GM08714 (cell line): ENCODE data around the gene IFNLR1.

Source experiments
- H3K4me3 ChIP-seq: fragments of 200-500 bp; sonication (Bioruptor generic); 2 replicates; pipeline ENCODE4 v1.5.1; 2014; ENCODE audit warnings: mild to moderate bottlenecking, low read length, inconsistent platforms
- ZNF274 ChIP-seq: IDR thresholded peaks from 2 replicates; pipeline ENCODE4 v1.6.1; 2012; ENCODE audit warnings: mild to moderate bottlenecking, low read depth, low read length

The IFNLR1 gene

GRCh38 chr1:24139841-24140425, 47.2 kb downstream of the IFNLR1 start:
- no peak overlapping the region for H3K4me3 ChIP-seq
- no peak for TF ChIP-seq ZNF274

DNA sequence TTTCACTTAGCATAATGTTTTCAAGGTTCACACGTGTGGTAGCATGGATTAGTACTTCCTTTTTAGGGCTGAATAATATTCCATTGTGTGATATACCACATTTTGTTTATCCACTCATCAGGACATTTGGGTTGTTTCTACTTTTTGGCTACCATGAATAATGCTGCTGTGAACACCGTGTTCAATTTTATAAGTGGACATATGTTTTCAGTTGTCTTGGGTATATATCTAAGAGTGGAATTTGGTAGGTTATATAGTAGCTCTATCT, 47.9 kb downstream of the IFNLR1 start:
- no peak for TF ChIP-seq ZNF274
- no peak overlapping the region for H3K4me3 ChIP-seq

DNA sequence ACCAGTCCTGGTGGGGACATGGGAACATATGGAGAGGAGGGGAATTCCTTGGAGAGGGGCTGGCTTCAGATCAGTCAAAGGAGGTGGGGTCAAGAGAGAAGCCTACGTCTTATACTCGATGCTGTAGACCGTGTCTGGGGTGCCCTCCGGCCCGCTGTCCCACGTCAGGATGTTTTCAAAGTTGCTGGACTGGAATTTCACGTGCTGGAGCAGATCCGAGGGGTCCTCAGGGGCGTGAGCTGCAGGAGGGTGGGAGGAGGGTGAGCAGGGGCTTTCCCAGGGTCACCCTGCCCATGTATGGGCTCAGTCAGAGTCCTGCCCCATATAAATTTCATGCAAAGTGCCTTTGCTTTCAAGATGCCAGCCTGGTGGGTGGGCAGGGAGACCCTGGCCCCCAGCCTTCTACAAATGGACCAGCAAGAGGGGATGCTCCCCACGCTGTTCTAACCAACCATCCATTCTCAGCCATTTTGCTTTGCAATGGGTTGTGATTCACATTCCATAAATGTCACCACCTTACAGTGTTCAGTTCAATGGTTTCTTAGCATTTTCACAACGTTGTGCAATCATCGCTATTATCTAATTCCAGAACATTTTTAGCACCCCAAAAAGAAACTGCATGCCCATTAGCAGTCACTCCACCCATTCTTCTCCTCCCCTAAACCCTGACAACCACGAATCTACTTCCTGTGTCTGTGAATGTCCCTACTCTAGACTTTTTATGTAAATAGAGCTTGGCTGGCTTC, 48.4 kb downstream of the IFNLR1 start:
- no peak overlapping the region for H3K4me3 ChIP-seq
- TF ChIP-seq ZNF274 = no peak

DNA sequence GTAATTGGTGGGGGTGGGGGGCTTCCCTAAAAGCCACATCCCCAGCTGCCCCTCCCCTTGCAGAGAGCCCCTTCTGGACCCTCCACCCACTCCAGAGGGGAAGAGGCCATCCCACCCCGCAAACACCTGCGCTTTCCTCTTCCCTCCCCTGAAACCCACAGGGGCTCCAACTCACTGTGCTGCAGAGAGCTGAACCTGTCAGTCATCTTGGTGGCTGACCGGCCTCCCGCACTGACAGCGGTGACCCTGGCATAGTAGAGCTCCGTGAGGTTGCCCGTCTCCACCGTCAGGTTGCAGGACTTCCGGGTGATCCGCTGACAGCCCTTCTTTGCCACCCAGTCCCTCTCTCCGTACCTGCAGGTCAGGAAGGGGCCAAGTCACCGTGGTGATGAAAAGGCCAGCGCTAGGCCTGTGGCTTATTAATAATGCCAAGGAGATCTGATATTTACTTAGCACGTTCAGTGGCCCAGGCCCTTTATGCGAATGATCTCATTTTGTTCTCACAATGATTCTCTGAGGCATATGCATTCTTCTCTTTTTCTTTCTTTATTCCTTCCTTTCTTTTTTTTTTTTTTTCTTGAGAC, 50.0 kb downstream of the IFNLR1 start:
- TF ChIP-seq ZNF274 = no peak
- no peak overlapping the region for H3K4me3 ChIP-seq

DNA sequence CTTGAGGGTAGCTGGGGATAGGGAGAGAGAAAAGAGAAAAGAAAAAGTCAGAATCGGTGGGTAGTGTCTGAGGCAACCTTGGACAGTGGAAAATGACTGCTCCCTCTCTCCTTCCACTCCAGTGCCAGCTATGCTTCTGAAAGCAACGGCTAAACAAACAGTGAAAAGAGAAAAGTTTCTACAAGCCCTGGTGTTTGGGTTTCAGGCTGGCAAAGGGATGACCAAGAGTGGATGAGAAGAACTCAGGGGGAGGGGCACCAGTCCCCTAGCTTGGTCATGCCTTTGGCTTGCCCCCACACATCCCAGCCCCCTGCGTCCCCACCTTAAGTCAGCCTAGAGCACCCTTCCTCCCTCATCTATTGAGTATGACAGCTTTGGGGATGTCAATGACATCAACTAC, 52.7 kb downstream of the IFNLR1 start:
- H3K4me3 ChIP-seq = no peak overlapping the region
- no peak for TF ChIP-seq ZNF274

- TF ChIP-seq ZNF274 = no peak
- no peak overlapping the region for H3K4me3 ChIP-seq
These were observed 53.3 kb downstream of the IFNLR1 start for GRCh38 chr1:24133819-24134218.

DNA sequence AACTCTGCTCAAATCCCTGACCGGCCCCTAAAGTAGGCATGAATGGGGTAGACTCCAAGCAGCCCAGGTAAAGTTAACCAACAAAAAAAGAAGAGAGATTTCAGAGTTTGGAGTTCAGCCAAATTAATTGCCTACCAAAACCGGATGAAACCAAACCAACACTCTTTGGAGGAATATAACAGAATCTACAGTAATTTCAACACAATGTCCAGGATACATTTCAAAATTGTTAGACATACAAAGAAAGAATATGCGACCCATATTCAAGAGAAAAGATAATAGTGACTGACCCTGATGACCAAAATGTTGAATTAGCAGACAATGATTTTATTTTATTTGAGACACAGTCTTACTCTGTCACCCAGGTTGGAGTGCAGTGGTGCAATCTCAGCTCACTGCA, 56.7 kb downstream of the IFNLR1 start:
- no peak for TF ChIP-seq ZNF274
- no peak overlapping the region for H3K4me3 ChIP-seq

GRCh38 chr1:24127801-24128363, 59.2 kb downstream of the IFNLR1 start:
- no peak overlapping the region for H3K4me3 ChIP-seq
- TF ChIP-seq ZNF274 = no peak

DNA sequence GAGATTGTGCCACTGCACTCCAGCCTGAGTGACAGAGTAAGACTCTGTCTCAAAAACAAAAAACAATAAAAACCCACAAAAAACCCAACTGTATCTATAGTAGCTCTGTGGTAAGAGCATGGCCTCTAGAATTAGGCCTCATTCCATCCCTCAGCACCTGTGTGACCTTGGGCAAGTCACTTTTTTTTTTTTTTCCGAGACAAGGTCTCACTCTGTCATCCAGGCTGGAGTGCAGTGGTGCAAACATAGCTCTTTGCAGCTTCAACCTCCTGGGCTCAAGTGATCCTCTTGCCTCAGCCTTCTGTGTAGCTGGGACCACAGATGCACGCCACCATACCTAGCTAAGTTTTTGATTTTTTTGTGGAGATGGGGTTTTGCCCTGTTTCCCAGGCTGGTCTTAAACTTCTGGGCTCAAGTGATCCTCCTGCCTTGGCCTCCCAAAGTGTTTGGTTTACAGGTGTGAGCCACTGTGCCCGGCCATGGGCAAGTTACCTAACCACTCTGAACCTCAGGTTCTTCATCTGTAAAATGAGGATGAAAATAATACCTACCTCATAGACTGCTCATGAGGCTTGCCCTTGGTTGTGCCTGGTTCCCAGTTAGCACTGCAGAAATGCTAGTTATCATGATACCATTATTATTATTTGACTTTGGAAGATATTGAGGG, 59.8 kb downstream of the IFNLR1 start:
- H3K4me3 ChIP-seq = no peak overlapping the region
- TF ChIP-seq ZNF274 = no peak

GRCh38 chr1:24126672-24127023, 60.4 kb downstream of the IFNLR1 start:
- TF ChIP-seq ZNF274 = no peak
- no peak overlapping the region for H3K4me3 ChIP-seq

DNA sequence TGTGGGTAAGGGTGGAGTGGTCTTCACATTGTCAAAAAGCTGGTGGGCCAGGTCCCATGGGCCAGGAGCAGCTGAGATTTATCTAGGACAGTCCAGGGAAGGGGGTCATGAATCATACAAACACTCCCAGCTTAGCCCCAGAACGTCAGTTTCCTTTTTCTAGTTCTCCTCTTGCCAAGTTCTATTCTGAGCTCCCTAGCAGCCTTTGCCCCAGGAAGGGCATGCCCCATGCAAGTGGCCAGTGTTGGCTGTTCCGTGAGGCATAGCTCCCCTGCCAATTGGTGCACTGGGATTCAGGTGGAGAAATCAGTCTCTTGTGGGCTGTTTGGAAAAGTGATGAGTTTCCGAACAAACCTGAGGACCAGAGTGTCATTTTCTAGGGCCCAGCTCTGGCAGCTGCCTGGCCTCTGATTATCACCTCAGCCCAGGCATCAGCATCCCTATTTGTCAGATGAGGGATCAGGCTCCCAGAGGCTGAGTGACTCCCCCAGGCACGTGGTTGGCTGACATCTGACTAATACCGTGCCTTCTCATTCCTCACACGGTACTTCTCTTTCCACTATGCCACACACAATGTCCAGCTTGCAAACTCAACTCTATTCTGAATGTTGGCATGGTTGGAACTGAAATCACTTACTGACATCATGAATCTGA, 60.9 kb downstream of the IFNLR1 start:
- H3K4me3 ChIP-seq = no peak overlapping the region
- TF ChIP-seq ZNF274 = no peak

GRCh38 chr1:24125456-24125855, 61.6 kb downstream of the IFNLR1 start:
- no peak for TF ChIP-seq ZNF274

GRCh38 chr1:24124980-24125379, 62.1 kb downstream of the IFNLR1 start:
- no peak for TF ChIP-seq ZNF274
- no peak overlapping the region for H3K4me3 ChIP-seq

More at GRCh38 chr1:24125456-24125855, 61.6 kb downstream of the IFNLR1 start:
- H3K4me3 ChIP-seq = no peak overlapping the region

- TF ChIP-seq ZNF274 = no peak
- no peak overlapping the region for H3K4me3 ChIP-seq
These were observed 63.5 kb downstream of the IFNLR1 start for GRCh38 chr1:24123611-24124010.
